H4 (cell line): Measurements from ENCODE around the gene TTC28. TPM values are rescaled to one million over a fixed set of nuclear protein-coding genes. Genes with fewer than 3 reads are reported as not detected.
"Not testable (repeated sequence)": the region's sequence is repeated elsewhere in the genome, so short reads cannot be mapped to it uniquely, and the experiment has no call there.

ENCODE experiments used
- DNase-seq: peaks from one replicate; pipeline ENCODE4 v3.0.0-alpha.2; 2015; ENCODE audit warnings: low spot score
- total RNA-seq: library from RNA; depleted of rRNA; stranded (reverse); fragments of >200 nt; shearing (Covaris generic); gene quantifications from 2 replicates; pipeline ENCODE4 v1.2.3, GENCODE V29; 2014

TTC28 gene
- total RNA-seq, 1 experiment from 2014 or later, result 0.23 TPM

GRCh38 chr22:28183078-28183860 is 496.4 kb downstream of the TTC28 start:
- DNase-seq, result no peak

- DNase-seq, result no peak
Measured at GRCh38 chr22:28180804-28181731, 498.6 kb downstream of the TTC28 start.

- no peak for DNase-seq
Measured at GRCh38 chr22:28179392-28179791, 500.2 kb downstream of the TTC28 start.

DNA sequence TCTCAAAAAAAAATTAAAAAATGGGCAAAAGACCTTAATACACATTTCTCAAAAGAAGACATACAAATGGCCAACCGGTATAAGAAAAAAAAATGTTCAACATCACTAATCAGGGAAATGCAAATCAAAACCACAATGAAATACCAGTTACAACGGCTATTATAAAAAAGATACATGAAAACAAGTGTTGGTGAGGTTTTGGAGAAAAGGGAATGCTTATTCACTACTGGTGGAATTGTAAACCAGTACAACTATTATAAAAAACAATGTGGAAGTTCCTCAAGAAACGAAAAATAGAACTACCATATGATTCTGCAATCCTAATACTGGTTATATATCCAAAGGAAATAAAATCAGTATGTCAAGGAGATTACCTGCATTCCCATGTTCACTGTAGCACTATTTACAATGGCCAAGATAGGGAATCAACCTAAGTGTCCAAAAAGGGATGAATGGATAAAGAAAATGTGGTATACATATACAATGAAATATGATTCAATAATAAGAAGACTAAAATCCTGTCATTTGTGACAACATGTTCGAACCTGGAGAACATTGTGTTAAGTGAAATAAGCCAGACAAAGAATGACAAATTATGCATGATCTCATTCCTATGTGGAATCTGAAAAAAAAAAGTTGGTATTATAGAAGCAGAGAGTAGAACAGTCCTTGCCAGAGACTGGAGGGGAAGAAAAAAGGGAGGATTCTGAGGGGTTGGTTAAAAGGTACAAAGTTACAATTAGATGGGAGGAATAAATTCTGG is 503.7 kb downstream of the TTC28 start:
- no peak for DNase-seq

DNA sequence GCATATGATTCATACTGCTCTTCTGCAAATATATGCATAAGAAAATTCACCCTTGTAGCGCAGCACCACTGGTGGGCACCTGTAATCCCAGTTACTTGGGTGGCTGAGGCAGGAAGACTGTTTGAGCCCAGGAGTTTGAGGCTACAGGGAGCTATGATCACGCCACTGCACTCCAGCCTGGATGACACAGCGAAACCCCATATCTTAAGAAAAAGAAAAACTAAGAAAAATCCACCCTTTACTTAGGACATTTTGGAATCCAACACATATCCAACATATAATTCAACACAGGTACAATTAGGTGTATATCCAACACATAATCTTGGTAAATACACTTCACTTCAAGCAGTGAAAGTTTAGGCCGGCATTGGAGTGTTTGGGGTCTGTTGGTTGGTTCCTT is 505.1 kb downstream of the TTC28 start:
- DNase-seq, result no peak

DNA sequence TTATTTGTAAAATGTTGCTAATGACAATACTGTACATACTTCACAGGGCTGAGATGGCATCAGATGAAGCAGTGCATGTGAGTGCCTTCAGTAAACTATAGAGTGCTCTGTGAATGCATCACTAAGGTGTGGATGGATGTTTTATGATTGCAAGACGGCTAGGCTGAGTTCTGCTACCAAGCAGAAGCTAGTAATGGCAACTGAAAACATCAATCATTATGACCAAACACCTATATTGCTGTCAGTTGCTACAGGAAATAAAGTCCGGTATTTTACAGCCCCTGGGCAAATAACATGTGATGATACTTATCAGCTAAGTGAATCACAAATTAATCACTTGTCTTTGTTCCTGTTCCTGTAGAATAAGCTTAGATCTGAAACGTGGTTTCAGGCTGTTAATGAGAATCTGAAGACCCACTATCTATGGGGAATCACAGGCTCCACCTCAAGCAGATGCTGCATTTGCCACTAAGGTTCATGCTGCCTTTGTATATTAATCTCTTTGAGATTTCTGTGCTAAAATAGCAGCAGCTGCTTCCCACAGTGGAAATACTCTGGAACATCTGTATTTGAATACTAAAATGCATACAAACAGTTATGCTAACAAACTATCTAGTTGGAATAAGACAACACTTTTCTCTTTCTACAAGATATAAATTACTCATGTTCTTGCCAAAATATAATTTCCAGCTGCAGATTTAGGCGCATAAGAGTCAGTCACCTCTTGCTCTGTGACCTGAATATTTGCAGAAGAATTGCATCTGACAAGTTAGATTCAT is 506.6 kb downstream of the TTC28 start:
- DNase-seq, result no peak

- no peak for DNase-seq
Measured at GRCh38 chr22:28171712-28172111, 507.9 kb downstream of the TTC28 start.

DNA sequence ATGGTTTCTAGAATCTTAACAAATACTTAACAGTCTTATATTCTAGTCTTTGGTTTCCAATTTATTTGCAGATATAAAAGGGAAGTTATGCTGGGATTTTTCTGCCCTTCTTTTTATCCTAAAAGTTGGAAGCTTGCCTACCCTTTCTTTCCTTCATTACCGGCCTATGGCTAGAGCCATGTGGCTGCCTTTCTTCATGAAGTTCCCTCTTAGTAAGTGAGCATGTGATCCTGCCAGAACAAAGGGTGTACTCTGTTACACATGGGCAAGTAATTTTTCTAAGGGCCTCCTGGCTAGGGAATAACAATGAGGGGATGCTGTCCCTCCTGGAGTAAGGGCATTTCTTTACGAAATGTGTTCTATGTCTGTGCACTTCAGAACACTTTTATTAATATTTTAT is 508.5 kb downstream of the TTC28 start:
- no peak for DNase-seq

DNA sequence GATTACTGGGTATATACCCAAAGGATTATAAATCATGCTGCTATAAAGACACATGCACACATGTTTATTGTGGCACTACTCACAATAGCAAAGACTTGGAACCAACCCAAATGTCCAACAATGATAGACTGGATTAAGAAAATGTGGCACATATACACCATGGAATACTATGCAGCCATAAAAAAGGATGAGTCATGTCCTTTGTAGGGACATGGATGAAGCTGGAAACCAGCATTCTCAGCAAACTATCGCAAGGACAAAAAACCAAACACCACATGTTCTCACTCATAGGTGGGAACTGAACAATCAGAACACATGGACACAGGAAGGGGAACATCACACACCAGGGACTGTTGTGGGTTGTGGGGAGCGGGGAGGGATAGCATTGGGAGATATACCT is 510.3 kb downstream of the TTC28 start:
- DNase-seq, result not testable (repeated sequence)

DNA sequence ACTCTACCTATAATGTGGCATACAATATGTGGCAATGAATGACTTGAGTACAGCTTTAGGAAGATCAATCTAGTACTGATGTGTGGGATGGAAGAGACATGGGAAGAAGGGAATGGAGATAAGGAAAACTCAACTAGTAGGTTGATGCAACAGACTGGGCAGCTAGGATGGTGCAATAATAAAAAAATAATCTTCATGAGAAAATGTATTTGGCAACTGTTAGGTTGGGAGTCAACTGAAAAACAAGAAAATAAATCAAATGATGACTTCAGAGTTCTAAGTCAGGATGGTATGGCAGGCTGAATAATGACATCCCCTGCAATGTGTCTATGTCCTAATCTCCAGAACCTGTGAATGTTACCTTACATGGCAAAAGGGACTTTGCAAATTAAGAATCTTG is 523.8 kb downstream of the TTC28 start:
- DNase-seq, result no peak

GRCh38 chr22:28154861-28155260 is 524.8 kb downstream of the TTC28 start:
- DNase-seq, result no peak

DNA sequence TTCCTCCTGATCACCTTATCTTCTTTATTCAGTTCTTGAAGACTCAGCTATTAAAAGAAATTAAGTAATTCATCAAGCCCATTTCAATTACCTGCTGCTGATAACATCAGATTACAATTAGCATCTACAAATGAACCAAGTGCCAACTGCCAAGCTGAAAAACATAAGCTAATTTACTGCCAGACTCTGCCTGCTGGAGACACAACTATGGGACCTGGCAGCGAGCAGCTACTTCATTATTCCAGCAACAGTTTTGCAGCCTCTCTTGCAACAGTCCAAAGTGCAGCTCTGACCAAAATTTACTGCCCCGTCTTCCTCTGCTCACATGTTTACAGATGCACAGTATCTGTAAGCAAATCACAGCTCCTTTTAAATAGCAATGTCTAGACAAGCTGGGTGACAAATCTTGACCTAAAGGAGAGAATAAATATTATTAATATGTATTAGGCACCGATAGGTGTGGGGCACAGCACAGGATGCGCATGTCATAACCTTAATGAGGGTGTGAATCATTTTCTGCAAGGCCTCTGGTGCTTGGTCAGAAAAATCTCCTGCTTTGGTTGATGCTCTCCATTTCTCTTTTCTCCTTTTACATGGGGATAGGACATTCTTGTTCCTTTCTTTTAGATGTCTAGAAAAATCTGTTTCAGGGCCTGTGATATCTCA is 528.4 kb downstream of the TTC28 start:
- DNase-seq, result no peak

DNA sequence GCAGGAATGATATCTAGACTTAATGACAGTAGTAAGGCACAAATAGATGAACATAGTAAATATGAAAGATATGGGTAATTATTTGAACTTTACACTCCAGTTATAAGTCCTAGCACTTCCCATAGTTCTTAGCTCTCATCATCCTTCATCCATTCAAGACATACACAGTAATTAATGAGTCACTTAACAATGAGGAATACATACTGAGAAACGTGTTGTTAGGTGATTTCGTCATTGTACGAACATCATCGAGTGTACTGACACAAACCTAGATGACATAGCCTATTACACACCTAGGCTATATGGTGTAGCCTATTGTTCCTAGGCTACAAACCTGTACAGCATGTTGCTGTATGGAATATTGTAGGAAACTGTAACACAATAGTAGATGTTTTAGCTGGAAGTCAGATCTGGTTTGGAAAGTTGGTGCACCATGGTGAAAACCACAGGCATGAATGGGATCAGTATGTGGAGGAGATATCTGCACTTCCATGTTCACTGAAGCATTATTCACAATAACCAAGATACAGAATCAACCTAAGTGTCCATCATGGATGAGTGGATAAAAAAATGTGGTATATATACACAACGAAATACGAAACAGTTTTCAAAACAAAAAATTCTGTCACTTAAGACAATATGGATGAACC is 530.7 kb downstream of the TTC28 start:
- DNase-seq, result no peak

- no peak for DNase-seq
Measured at GRCh38 chr22:28147401-28147800, 532.2 kb downstream of the TTC28 start.

- DNase-seq, result no peak
Measured at GRCh38 chr22:28146401-28147314, 533.0 kb downstream of the TTC28 start.

GRCh38 chr22:28143961-28144745 is 535.5 kb downstream of the TTC28 start:
- no peak for DNase-seq

DNA sequence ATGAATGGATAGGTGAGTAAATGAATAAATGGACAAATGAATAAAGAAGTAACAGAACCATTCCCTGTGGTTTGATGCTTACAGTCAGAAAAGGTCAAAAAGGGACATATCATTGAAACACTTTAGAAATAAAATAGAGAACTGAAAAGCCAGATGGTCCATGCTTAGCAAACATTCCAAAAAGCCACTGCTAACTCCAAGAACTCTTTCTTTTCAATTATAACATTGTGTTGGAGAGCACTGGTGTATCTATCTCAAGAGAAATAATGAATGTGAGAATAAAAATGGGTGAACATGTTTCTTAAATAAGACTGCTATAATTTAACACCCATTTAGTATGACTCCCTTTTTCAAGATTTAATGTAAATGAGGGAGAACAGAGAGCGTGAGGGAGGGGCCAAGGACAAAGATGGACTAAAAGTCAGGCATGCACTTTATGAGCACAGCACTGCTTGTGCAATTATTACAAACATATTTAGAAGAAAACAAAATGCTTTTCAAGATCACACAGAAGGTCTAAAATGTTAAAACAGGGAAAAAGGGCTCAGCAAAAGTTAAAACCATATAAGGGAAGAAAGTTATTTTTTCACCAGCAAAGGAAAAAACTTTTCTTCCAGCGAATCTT is 536.3 kb downstream of the TTC28 start:
- no peak for DNase-seq
